ENCODE measurements around the gene CADM2.
"Not testable (repeated sequence)": the region's sequence is repeated elsewhere in the genome, so short reads cannot be mapped to it uniquely, and the experiment has no call there.

CADM2 gene

DNA sequence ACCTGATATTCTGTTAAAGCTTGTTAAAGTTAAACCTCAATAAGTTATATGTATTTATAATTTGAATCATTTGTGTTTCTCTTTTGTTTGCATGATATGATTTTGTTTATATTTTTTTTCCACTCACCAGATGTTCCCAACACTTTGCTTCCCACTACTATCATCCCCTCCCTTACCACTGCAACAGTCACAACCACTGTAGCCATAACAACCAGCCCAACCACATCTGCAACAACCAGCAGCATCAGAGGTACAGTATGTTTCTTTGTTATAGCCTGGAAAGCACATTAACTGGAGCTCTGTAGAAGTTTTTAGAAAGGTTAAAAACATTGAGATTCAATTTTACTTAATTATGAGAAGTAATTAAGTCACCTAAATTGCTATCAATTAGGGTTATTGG, 1020.2 kb downstream of the CADM2 start:
- Mint-ChIP-seq H3K27ac (no peak overlapping the region), H3K36me3 (no peaks in the 10 kb centered on the region)

DNA sequence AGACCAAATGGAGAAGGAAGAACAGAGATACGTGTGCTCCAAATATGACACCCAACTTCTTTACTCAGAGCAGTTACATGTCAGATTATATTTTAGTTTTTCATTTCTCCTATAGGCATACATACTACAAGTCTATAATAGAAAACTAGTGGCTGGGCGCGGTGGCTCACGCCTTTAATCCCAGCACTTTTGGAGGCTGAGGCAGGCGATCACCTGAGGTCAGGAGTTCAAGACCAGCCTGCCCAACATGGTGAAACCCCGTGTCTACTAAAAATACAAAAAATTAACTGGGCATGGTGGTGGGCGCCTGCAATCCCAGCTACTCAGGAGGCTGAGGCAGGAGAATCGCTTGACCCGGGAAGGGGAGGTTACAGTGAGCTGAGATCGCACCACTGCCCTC, 1030.8 kb downstream of the CADM2 start:
- not testable (repeated sequence) for H3K27ac Mint-ChIP-seq; ATAC-seq; DNase-seq (ENCODE audit: low spot score in 2 of 2); H3K4me3 Mint-ChIP-seq; H3K9me3 Mint-ChIP-seq; H3K4me1 Mint-ChIP-seq; H3K36me3 Mint-ChIP-seq

More for the DNA sequence above, 1020.2 kb downstream of the CADM2 start:
- Mint-ChIP-seq H3K9me3 (peaks cover 1% of the 10 kb centered on the region), H3K4me3 (no peak overlapping the region), H3K4me1 (no peaks in the 10 kb centered on the region)
- no peak for ATAC-seq
- DNase-seq (ENCODE audit: low spot score in 2 of 2): no peak

DNA sequence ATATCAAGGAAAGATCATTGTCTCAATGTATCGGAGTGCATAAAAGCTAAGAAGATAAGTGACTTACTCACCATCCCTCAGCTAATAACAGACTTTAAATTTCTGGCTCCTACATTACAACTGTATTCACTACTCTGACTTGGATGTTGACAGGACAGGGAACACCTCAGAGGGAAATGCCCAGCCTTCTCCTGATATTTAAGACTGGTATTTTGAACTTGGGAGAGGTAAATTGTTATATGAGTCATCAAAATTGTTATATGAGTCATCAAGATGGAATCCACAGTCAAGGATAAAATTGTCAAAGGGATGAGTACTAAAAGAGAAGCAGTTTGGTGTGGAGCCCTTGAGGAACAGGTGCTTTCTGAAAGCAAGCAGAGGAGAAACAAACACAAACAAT, 1070.8 kb downstream of the CADM2 start:
- H3K36me3 Mint-ChIP-seq: no peaks in the 10 kb centered on the region
- no peak overlapping the region for H3K27ac Mint-ChIP-seq
- no peak for DNase-seq (ENCODE audit: low spot score in 2 of 2)
- H3K4me3 Mint-ChIP-seq: no peak overlapping the region
- no peak for ATAC-seq
- no peaks in the 10 kb centered on the region for H3K4me1 Mint-ChIP-seq
- H3K9me3 Mint-ChIP-seq: peaks cover 9% of the 10 kb centered on the region

- ATAC-seq (no peak), DNase-seq (ENCODE audit: low spot score in 2 of 2) (no peak)
- Mint-ChIP-seq H3K9me3 (peaks cover 18% of the 10 kb centered on the region), H3K36me3 (no peaks in the 10 kb centered on the region), H3K27ac (no peak overlapping the region), H3K4me1 (no peaks in the 10 kb centered on the region), H3K4me3 (no peak overlapping the region)
Measured at GRCh38 chr3:86037916-86038315, 1079.1 kb downstream of the CADM2 start.

- Mint-ChIP-seq H3K36me3 (no peaks in the 10 kb centered on the region), H3K9me3 (peaks cover 20% of the 10 kb centered on the region), H3K27ac (no peak overlapping the region), H3K4me3 (no peak overlapping the region), H3K4me1 (no peaks in the 10 kb centered on the region)
- no peak for ATAC-seq
- DNase-seq (ENCODE audit: low spot score in 2 of 2): no peak
Measured at GRCh38 chr3:86046436-86047136, 1087.8 kb downstream of the CADM2 start.

GRCh38 chr3:86047161-86047560, 1088.4 kb downstream of the CADM2 start:
- DNase-seq (ENCODE audit: low spot score in 2 of 2) (no peak), ATAC-seq (no peak)
- no peaks in the 10 kb centered on the region for H3K4me1 Mint-ChIP-seq
- H3K9me3 Mint-ChIP-seq: peaks cover 20% of the 10 kb centered on the region
- no peak overlapping the region for H3K4me3 Mint-ChIP-seq
- no peak overlapping the region for H3K27ac Mint-ChIP-seq
- H3K36me3 Mint-ChIP-seq: no peaks in the 10 kb centered on the region

- peaks cover 21% of the 10 kb centered on the region for H3K9me3 Mint-ChIP-seq
- no peaks in the 10 kb centered on the region for H3K36me3 Mint-ChIP-seq
- H3K27ac Mint-ChIP-seq: no peak overlapping the region
- no peak overlapping the region for H3K4me3 Mint-ChIP-seq
- no peak for DNase-seq (ENCODE audit: low spot score in 2 of 2)
- ATAC-seq: no peak
- no peaks in the 10 kb centered on the region for H3K4me1 Mint-ChIP-seq
Measured at GRCh38 chr3:86051058-86051457, 1092.3 kb downstream of the CADM2 start.

DNA sequence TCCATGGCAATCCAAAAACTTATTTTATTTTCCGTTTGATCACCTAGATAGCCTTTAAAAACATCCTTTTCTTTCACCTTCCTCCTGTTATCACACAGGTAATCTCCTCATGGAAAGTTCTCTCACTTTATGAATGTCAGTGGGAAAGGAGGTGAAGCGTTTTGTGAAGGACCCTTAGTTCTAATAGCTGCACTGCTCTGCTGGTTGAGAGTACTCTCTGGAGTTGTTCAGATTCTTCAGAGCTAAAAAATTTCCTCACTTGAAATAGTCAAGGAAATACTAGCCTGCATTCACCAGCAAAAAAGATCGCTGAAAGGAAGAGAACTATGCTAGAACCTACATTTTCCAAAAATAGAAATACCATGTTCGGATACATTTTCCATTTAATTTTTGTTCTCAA, 1097.2 kb downstream of the CADM2 start:
- no peak overlapping the region for H3K27ac Mint-ChIP-seq
- no peak overlapping the region for H3K4me3 Mint-ChIP-seq
- ATAC-seq (no peak), DNase-seq (ENCODE audit: low spot score in 2 of 2) (no peak)
- peaks cover 7% of the 10 kb centered on the region for H3K9me3 Mint-ChIP-seq
- H3K4me1 Mint-ChIP-seq: no peaks in the 10 kb centered on the region
- H3K36me3 Mint-ChIP-seq: no peaks in the 10 kb centered on the region

DNA sequence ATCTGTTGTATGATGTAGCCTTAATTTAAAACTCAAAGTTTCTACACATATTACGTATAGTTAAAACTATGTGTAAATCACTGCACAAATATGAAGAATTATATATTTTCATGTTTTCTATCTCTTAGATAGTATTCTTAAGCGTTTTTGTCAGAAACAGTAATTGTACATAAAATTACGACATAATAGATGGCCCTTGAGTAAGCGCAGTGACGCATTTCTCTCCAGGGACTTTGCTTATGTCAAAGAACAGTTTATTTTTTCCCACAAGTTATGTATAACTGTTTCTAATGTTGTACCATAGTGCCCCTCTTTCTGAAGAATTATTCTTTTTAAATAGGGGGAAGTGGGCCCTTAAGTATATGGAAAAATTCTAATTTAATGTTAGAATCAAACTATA, 1098.2 kb downstream of the CADM2 start:
- H3K9me3 Mint-ChIP-seq: peaks cover 7% of the 10 kb centered on the region
- no peaks in the 10 kb centered on the region for H3K36me3 Mint-ChIP-seq
- ATAC-seq (no peak), DNase-seq (ENCODE audit: low spot score in 2 of 2) (no peak)
- no peaks in the 10 kb centered on the region for H3K4me1 Mint-ChIP-seq
- no peak overlapping the region for H3K27ac Mint-ChIP-seq
- no peak overlapping the region for H3K4me3 Mint-ChIP-seq

DNA sequence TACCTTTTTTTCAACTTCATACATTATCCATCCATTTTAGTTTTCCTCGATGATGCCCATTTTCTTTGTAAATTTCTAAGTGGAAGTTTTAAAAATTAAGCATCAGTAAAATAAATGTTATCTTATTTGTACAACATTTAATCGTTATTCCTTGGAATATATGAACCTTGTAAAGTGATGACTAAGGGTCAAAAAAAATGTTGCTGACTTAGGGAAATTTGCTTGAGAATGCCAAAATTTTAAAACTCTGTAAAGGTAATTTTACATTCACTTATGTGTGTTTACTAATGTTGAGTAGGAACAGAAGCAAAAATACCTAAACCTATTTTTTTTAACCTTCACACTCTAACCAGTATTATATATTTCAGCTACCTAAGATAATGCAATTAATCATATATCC, 1115.0 kb downstream of the CADM2 start:
- H3K27ac Mint-ChIP-seq: no peak overlapping the region
- no peak for ATAC-seq
- H3K4me3 Mint-ChIP-seq: no peak overlapping the region
- H3K9me3 Mint-ChIP-seq: peaks cover 3% of the 10 kb centered on the region
- no peaks in the 10 kb centered on the region for H3K4me1 Mint-ChIP-seq
- no peak for DNase-seq (ENCODE audit: low spot score in 2 of 2)
- H3K36me3 Mint-ChIP-seq: no peaks in the 10 kb centered on the region

DNA sequence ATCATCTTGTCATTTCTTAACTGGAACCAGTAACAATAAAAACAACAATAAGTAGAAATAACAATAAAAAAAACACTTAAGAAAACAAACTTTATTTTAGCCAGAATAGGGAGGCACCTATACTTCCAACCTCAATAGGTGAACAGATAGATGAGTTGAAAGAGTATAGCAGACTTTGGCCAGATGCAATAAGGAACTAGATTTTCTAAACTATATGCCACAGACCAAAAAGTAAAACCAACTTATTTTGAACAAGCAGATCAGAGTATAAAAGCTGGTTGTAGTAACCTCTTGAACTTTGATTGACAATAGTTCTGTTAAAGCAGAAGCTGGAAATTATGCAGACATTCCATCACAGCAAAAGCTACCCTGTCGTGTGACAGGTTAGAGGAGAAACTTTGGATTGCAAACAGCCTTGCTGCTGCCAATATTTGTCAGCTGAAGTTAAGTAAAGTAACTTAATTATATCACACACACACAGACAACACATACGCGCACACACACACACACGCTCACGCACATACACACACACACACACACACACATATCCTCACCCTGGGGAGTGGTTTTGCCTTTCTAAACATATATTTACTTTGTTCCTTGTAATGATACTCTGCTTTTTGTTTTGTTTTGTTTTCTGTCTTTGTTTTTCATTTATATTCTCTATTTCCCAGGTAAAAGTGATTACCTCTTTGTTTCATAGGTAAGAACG, 1128.5 kb downstream of the CADM2 start:
- Mint-ChIP-seq H3K36me3 (no peaks in the 10 kb centered on the region), H3K4me1 (no peaks in the 10 kb centered on the region), H3K4me3 (no peak overlapping the region), H3K9me3 (peaks cover 26% of the 10 kb centered on the region), H3K27ac (no peak overlapping the region)
- DNase-seq (ENCODE audit: low spot score in 2 of 2): no peak
- ATAC-seq: no peak

GRCh38 chr3:86104154-86104553, 1145.4 kb downstream of the CADM2 start:
- Mint-ChIP-seq H3K4me3 (no peak overlapping the region), H3K4me1 (no peaks in the 10 kb centered on the region), H3K27ac (no peak overlapping the region), H3K36me3 (no peaks in the 10 kb centered on the region), H3K9me3 (peaks cover 19% of the 10 kb centered on the region)
- DNase-seq (ENCODE audit: low spot score in 2 of 2) (no peak), ATAC-seq (no peak)

- no peak overlapping the region for H3K4me3 Mint-ChIP-seq
- DNase-seq (ENCODE audit: low spot score in 2 of 2) (no peak), ATAC-seq (no peak)
- peaks cover 16% of the 10 kb centered on the region for H3K9me3 Mint-ChIP-seq
- no peaks in the 10 kb centered on the region for H3K36me3 Mint-ChIP-seq
- no peaks in the 10 kb centered on the region for H3K4me1 Mint-ChIP-seq
- no peak overlapping the region for H3K27ac Mint-ChIP-seq
Measured at GRCh38 chr3:86109434-86109833, 1150.6 kb downstream of the CADM2 start.

Data from stimulated activated effector memory CD8-positive, alpha-beta T cell treated with anti-CD3 and anti-CD28 coated beads, Interleukin-12 subunit alpha, Interleukin-12 subunit beta, amount 100 ng/mL, for 72 hours (primary cell).